PC-3 (cell line): ENCODE data around the gene METTL1.

Experiments used
- EZH2 ChIP-seq: fragments of 300-600 bp; sonication (generic); IDR thresholded peaks from one replicate; pipeline ENCODE4 v1.6.1; 2017; ENCODE audit warnings: antibody characterized with exemption, mild to moderate bottlenecking, low read length; ENCODE audit not compliant: unreplicated experiment
- EZH2phosphoT487 ChIP-seq: fragments of 300-600 bp; sonication (generic); IDR thresholded peaks from 2 replicates; pipeline ENCODE4 v1.6.1; 2018; ENCODE audit warnings: mild to moderate bottlenecking, antibody characterized with exemption, low read length, borderline replicate concordance
- TF ChIP-seq, protein P1 (sequence below): fragments of 300-600 bp; sonication (generic); conservative IDR thresholded peaks from 2 replicates; pipeline ENCODE4 v1.5.1; 2017; ENCODE audit warnings: antibody characterized with exemption, low read depth, mild to moderate bottlenecking, low read length

GRCh38 chr12:57782608-57783465 is 10.9 kb upstream of the METTL1 start, which contains the start of gene TSFM:
- TF ChIP-seq, protein P1, sequence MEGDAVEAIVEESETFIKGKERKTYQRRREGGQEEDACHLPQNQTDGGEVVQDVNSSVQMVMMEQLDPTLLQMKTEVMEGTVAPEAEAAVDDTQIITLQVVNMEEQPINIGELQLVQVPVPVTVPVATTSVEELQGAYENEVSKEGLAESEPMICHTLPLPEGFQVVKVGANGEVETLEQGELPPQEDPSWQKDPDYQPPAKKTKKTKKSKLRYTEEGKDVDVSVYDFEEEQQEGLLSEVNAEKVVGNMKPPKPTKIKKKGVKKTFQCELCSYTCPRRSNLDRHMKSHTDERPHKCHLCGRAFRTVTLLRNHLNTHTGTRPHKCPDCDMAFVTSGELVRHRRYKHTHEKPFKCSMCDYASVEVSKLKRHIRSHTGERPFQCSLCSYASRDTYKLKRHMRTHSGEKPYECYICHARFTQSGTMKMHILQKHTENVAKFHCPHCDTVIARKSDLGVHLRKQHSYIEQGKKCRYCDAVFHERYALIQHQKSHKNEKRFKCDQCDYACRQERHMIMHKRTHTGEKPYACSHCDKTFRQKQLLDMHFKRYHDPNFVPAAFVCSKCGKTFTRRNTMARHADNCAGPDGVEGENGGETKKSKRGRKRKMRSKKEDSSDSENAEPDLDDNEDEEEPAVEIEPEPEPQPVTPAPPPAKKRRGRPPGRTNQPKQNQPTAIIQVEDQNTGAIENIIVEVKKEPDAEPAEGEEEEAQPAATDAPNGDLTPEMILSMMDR = peak; percentile 93
- no peak for TF ChIP-seq EZH2
- TF ChIP-seq EZH2phosphoT487 = no peak
